NCI-H146 treated with DMSO at 0.1 percent for 48 hours (cell line): ENCODE results near the gene EXOC4.
A peak's percentile ranks its signal among the peaks of the same experiment; 100 is the strongest.

Experiments
- DNase-seq: peaks from one replicate; lab custom pipeline; 2025; ENCODE audit not compliant: unreplicated experiment; lab: John Stamatoyannopoulos, UW

Gene EXOC4

DNA sequence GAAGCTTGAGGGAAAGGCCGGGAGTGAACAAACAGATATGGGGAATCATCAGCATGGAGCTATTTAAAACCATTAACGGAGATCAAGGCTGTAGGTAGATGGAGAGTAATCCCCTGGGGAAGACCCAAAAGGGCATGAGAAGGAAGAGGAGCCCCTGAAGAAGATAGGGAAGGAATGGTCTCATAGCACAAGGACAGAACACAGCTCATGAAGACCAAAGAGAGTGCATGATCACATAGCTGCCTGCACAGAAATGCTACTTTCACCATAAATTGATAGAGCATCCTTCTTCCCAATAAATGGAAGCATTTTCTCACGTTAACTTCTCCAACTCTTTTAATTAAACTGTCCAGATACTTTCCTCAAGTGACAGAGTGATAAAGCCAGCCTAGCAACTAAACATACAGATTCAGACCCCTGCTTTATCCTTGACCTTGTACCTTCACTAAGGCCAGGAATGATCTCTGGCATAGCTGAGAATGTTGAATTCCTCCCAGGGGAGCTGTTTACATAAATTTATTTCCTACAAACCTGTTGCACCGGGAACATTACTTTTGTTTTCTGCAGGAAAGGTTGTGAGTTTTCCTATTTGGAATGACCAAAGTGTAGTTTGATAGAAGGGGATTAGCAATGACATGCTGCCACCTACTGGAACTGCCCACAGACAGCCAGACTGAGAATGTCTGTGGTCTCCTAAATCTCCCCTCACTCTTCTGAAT, 763.5 kb downstream of the EXOC4 start:
- peak; percentile 20 for DNase-seq

DNA sequence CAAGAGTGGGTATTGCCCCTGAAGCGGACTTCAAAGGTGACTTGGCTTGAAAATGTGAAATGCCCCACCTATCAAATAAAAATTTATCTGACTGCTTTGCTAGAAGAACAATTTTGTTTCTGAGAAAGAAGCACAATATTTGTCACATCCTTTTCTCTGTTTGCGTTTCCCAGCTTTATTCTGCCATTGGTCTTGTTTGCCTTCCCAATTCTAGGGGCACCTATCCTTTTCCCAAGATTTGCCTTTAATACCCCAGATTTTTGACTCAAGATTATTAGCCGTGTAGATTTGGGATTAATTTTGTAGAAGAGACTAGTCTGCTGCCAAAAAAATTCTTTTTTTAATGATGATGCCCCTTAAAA, 764.0 kb downstream of the EXOC4 start:
- DNase-seq: no peak

DNA sequence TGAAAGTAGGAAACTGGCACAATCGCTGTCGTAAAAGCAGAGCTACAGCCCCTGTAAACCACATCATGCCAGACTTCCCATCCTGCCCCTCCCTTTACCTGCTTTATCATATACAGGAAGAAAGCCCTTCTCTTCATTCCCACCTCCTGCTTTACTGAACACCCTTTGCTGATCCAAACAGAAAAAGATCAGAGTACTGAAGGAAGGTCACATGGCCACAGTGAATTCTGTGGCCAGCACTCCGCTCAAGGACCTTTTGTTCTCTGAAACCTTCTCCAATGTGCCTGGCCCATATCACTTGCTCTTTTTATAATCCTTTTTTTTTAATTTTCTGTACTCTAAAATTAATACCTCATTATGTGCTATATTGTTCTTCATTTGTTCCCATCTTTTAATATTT, 765.4 kb downstream of the EXOC4 start:
- DNase-seq: no peak

- DNase-seq: no peak
Measured at GRCh38 chr7:134019251-134019650, 766.4 kb downstream of the EXOC4 start.

DNA sequence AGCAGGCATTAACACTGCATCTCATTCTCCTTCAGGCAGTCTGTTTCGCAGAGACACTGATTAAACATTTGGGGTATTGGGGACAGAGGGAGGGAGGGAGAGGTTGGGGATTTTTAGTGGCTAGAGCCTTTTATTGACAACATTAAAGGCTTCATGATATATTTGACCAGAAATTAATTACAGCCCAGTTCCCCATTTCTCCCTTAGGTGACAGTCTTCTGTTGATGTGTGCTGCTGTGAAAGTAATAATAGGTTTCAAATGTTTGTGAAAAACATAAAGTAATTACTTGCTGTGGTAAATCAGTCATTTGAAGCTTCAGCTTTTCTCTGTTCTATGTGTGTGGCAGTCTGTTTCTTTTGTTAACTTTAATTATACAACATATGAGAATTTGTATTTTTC, 769.0 kb downstream of the EXOC4 start:
- DNase-seq: no peak

- DNase-seq: peak; percentile 54
Measured at GRCh38 chr7:134022286-134022911, 769.5 kb downstream of the EXOC4 start.

DNA sequence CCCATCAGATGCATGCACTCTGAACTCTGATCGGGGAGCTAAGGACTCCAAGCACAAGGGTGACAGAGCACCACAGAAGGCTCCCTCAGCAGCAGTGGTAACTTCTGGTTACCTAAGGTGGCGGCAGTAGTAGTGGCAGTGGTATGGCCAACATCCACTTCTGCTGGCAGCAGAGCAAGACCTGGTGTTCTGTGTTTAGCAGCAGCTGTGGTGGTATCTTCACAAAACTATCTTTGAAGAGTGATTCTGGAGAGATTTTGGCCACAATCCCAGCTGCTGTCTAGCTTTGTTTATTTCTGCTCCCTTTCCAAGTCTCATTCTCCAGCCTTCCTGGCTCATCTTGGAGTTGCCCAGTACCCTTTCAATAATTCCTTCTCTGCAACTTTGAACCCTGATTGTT, 771.9 kb downstream of the EXOC4 start:
- no peak for DNase-seq

- no peak for DNase-seq
Measured at GRCh38 chr7:134028853-134029252, 776.0 kb downstream of the EXOC4 start.

GRCh38 chr7:134029743-134030142, 776.9 kb downstream of the EXOC4 start:
- DNase-seq: no peak

DNA sequence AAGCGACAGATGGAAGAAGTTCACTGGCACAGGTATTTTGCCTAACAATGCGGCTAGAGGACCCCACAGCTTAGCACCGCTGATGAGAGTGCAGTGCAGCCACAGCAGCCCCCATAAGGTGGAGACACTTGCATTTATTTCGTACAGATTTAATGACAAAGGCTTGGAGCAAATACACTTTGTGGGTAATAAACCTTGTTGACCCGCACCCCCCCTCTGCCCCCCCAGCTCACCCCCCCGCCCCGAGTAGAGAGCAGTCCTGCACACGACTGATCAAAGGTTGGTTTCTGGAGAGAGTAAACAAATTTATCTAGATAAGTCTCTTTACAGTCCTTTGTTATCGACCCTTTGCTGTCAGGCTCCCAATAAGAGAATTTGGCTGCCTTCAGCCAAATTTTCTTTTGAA, 777.6 kb downstream of the EXOC4 start:
- DNase-seq: no peak

DNA sequence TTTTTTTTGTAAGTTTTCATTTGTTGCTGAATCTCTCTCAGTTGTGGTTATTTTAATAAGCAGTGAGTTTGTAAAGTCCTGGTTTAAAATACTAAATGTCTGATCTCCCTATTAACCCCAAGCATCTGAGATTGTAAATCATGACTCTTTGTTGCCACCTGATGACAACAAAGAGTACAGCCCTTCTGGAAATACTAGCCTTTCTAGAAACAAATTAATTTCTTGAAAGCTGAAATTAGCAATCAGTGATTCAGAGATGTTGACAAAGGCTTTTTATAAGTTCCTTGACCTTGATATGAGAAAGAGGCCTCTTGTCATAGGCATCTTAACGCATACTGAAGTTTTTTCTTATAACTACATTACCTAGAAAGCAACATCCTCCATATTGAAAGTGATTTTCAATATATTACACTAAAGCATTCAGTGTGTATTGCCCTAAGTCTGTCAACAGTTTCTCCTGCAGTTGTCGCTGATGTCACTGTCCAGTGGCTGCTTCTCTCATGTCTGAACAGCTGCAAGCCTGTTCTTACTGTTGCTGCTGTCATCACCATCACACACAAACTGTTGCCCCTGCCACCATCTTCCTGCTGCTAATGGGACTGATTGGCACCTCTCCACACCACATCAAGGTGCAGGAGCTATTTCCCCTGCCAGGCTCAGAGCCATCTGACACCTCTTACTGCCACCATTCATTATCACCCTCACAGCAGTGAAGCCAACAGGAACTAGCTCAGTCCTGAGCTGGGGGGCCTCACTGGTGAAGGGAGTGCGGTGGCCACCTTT, 779.1 kb downstream of the EXOC4 start:
- no peak for DNase-seq

GRCh38 chr7:134034652-134035051, 781.8 kb downstream of the EXOC4 start:
- DNase-seq: no peak

GRCh38 chr7:134037991-134038390, 785.1 kb downstream of the EXOC4 start:
- no peak for DNase-seq

GRCh38 chr7:134040988-134041387, 788.1 kb downstream of the EXOC4 start:
- DNase-seq: no peak

DNA sequence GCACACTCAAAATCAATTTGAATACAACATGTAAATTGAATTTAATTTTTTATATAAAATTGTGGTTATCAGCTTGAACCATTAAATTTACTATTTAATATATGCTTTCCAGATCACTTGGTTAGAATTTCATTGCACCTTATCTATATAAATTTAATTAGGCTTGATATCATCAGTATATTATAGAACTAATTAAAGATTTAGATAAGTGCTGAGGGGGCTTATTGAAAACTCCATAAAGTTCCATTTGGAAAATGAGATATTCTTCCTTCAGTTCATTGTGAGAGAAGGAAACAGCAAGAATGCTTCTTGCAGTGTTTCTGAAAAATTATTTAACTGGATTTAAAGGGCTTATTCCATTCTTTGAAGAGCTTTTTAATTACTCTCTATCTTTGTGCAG, 788.6 kb downstream of the EXOC4 start:
- no peak for DNase-seq

GRCh38 chr7:134042307-134042706, 789.4 kb downstream of the EXOC4 start:
- no peak for DNase-seq

DNA sequence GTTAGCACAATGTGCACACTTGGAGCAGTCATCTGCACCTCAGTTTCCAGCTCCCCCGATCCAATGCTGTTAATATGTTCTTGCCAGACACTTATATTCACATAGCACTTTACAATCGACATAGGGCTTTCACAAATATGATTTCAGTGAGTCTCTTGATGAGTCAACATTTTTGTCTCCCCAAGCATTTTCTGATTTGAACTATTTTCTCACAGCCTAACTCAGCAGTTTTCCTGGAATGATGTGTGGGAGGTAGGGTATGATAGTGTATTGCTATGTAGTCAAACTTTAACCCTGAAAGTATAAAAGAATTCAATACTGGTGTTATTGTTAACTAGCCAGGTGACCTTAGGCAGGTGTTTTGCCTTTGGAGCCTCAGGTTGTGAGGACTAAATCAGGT, 791.8 kb downstream of the EXOC4 start:
- no peak for DNase-seq

DNA sequence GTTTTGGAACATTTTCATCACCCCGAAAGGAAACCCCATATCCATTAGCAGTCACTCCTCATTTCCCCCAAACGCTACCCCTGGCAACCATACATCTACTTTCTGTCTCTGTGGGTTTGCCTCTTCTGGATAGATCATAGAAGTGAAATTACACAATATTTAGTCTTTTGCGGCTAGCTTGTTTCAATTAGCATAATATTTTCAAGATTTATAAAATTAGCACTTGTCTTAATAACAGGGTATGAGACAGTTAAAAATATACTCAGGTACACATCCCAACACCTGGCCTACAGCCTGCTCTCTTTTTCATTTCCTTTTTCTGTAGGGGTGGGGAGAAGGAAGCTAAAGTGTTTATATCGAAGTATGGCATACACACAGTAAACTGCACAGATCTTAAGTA, 792.8 kb downstream of the EXOC4 start:
- DNase-seq: no peak

DNA sequence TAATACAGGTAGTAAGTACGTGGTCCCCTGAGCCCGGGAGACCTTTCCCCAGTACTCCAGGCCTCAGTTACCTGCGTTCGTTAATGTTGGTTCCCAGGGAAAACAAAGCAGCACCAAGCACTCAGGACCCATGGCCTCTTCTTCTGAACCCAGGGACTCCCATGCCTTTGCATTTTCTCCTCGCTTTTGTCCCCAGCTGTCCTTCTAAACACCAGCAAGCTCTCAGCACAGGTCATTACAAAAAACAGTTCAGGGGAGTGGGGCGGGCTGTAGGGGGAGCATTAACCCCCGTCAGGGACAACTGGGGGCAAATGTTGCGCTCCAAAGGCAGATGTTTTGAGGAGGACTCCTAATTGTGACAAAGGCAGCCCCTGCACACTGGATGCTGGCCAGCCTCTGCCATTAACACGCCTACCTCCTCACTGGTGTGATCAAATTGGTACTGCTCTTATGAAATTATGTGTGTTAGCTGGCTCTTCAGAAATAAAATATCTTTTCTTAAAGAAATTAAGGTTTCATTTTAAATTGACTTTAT, 793.8 kb downstream of the EXOC4 start:
- DNase-seq: no peak

- no peak for DNase-seq
Measured at GRCh38 chr7:134047675-134048074, 794.8 kb downstream of the EXOC4 start.

DNA sequence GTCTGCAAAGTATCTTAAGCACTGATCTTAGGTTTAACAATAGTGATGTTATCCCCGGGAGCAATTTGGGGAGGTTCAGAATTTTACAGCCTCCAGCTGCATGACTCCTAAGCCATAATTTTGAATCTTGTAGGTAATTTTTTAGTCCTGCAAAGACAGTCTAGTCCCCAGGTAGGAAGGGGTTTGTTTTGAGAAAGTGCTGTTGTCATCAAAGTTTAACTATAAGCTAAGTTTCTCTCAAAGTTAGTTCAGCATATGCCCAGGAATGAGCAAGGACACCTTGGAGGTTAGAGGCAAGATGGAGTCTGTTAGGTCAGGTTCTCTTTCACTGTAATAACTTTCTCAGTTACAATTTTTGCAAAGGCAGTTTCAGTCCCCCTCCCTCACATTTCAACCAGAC, 795.3 kb downstream of the EXOC4 start:
- no peak for DNase-seq

- no peak for DNase-seq
Measured at GRCh38 chr7:134051020-134051419, 798.1 kb downstream of the EXOC4 start.
